ENCODE data around the gene PUS10. TPM values are rescaled to one million over a fixed set of nuclear protein-coding genes. Genes with fewer than 3 reads are reported as not detected.
"Not testable (repeated sequence)": the region's sequence is repeated elsewhere in the genome, so short reads cannot be mapped to it uniquely, and the experiment has no call there.

The PUS10 gene
- total RNA-seq, 1 donor from 2014 or later, result 7.1 TPM

GRCh38 chr2:61055557-61055956 is 37.5 kb upstream of the PUS10 start:
- peaks cover 20% of the 10 kb centered on the region for H3K36me3 Mint-ChIP-seq (ENCODE audit: insufficient read depth)
- no peak for DNase-seq (ENCODE audit: low spot score, unreplicated experiment)
- TF ChIP-seq, protein P1, sequence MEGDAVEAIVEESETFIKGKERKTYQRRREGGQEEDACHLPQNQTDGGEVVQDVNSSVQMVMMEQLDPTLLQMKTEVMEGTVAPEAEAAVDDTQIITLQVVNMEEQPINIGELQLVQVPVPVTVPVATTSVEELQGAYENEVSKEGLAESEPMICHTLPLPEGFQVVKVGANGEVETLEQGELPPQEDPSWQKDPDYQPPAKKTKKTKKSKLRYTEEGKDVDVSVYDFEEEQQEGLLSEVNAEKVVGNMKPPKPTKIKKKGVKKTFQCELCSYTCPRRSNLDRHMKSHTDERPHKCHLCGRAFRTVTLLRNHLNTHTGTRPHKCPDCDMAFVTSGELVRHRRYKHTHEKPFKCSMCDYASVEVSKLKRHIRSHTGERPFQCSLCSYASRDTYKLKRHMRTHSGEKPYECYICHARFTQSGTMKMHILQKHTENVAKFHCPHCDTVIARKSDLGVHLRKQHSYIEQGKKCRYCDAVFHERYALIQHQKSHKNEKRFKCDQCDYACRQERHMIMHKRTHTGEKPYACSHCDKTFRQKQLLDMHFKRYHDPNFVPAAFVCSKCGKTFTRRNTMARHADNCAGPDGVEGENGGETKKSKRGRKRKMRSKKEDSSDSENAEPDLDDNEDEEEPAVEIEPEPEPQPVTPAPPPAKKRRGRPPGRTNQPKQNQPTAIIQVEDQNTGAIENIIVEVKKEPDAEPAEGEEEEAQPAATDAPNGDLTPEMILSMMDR (IDR thresholded peaks at IDR 0.05; ENCODE audit: unreplicated experiment), result no peak
- no peak overlapping the region for H3K4me3 Mint-ChIP-seq (ENCODE audit: low read depth)
- H3K9me3 Mint-ChIP-seq (ENCODE audit: low read depth), result no peaks in the 10 kb centered on the region
- peaks cover 9% of the 10 kb centered on the region for H3K4me1 Mint-ChIP-seq (ENCODE audit: low read depth)
- no peaks in the 10 kb centered on the region for H3K27me3 Mint-ChIP-seq
- peak overlapping the region; percentile 23 for H3K27ac Mint-ChIP-seq

DNA sequence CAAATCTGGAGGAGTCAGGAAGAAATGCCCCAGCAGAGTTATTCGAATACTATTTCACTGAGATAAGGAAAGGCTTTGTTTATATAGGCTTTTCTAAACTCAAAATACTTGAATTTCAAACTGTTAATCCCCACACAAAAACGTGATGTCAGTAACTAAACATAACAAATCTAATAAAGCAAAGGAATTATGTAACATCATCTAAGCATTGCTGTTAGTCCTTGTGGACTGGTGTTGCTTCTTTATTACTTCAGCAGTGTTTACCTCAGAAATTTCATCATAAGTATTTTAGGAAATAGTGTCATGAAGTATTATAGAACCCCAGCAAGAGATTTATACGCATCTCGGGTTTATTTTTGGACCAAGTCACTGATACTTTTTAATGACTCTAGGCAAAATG is 27.9 kb upstream of the PUS10 start:
- no peaks in the 10 kb centered on the region for H3K4me1 Mint-ChIP-seq (ENCODE audit: low read depth)
- TF ChIP-seq, protein P1 (IDR thresholded peaks at IDR 0.05; ENCODE audit: unreplicated experiment), result no peak
- no peaks in the 10 kb centered on the region for H3K9me3 Mint-ChIP-seq (ENCODE audit: low read depth)
- no peak for DNase-seq (ENCODE audit: low spot score, unreplicated experiment)
- no peak overlapping the region for H3K4me3 Mint-ChIP-seq (ENCODE audit: low read depth)
- H3K36me3 Mint-ChIP-seq (ENCODE audit: insufficient read depth), result peaks cover 10% of the 10 kb centered on the region
- no peaks in the 10 kb centered on the region for H3K27me3 Mint-ChIP-seq
- no peak overlapping the region for H3K27ac Mint-ChIP-seq

DNA sequence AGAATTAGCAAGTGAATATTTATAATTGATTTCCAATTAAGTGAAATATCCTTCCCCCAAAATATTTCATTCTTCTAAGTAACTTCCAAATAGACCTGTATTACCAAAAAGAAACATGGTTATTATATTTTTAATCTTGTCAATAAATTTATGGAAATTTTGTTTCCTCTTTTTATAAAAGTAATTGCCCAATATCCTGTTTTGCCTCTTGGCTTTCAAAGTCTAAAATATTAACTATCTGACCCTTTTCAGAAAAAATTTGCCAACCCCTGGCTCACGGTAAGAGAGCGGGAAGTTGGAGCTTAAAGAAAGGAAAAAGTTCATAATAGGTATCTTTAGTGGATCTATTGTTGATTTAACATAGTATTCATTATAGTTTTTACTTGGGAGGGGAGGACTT is 27.2 kb upstream of the PUS10 start:
- Mint-ChIP-seq H3K36me3 (ENCODE audit: insufficient read depth) (peaks cover 10% of the 10 kb centered on the region), H3K4me3 (ENCODE audit: low read depth) (no peak overlapping the region)
- TF ChIP-seq, protein P1 (IDR thresholded peaks at IDR 0.05; ENCODE audit: unreplicated experiment), result no peak

DNA sequence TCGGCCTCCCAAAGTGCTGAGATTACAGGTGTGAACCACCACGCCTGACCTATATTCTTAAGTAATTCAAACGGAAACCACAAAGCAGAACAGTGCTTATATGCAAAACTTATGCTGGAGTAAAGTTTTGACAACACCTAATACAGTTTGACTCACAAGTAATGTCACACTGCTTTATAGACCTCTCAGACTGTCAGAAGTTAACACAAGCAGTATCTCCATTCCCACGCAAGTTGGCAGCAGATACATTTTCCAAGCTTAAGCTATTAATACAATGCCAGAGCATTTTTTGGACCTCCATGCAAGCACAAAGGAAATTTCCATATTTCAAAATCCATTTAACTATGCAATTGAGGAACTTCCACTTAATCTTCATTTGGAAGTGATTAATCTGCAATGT is 26.6 kb upstream of the PUS10 start:
- H3K27ac Mint-ChIP-seq, result no peak overlapping the region
- no peaks in the 10 kb centered on the region for H3K9me3 Mint-ChIP-seq (ENCODE audit: low read depth)
- H3K4me1 Mint-ChIP-seq (ENCODE audit: low read depth), result no peaks in the 10 kb centered on the region
- no peaks in the 10 kb centered on the region for H3K27me3 Mint-ChIP-seq
- TF ChIP-seq, protein P1 (IDR thresholded peaks at IDR 0.05; ENCODE audit: unreplicated experiment), result no peak
- no peak for DNase-seq (ENCODE audit: low spot score, unreplicated experiment)
- peaks cover 10% of the 10 kb centered on the region for H3K36me3 Mint-ChIP-seq (ENCODE audit: insufficient read depth)
- H3K4me3 Mint-ChIP-seq (ENCODE audit: low read depth), result no peak overlapping the region

More for the DNA sequence above, 27.2 kb upstream of the PUS10 start:
- Mint-ChIP-seq H3K27me3 (no peaks in the 10 kb centered on the region), H3K9me3 (ENCODE audit: low read depth) (no peaks in the 10 kb centered on the region), H3K4me1 (ENCODE audit: low read depth) (no peaks in the 10 kb centered on the region), H3K27ac (no peak overlapping the region)
- DNase-seq (ENCODE audit: low spot score, unreplicated experiment), result no peak

- no peaks in the 10 kb centered on the region for H3K27me3 Mint-ChIP-seq
- H3K4me3 Mint-ChIP-seq (ENCODE audit: low read depth), result no peak overlapping the region
- H3K27ac Mint-ChIP-seq, result no peak overlapping the region
- DNase-seq (ENCODE audit: low spot score, unreplicated experiment), result no peak
- peaks cover 11% of the 10 kb centered on the region for H3K9me3 Mint-ChIP-seq (ENCODE audit: low read depth)
- peaks cover 20% of the 10 kb centered on the region for H3K36me3 Mint-ChIP-seq (ENCODE audit: insufficient read depth)
- TF ChIP-seq, protein P1 (IDR thresholded peaks at IDR 0.05; ENCODE audit: unreplicated experiment), result no peak
- H3K4me1 Mint-ChIP-seq (ENCODE audit: low read depth), result no peaks in the 10 kb centered on the region
These were observed 24.8 kb upstream of the PUS10 start for GRCh38 chr2:61042807-61043206.

- Mint-ChIP-seq H3K36me3 (ENCODE audit: insufficient read depth) (peaks cover 71% of the 10 kb centered on the region), H3K9me3 (ENCODE audit: low read depth) (peaks cover 44% of the 10 kb centered on the region)
- not testable (repeated sequence) for DNase-seq (ENCODE audit: low spot score, unreplicated experiment)
These were observed 18.6 kb upstream of the PUS10 start for GRCh38 chr2:61036643-61037042.

GRCh38 chr2:61034592-61034991 is 16.5 kb upstream of the PUS10 start:
- H3K27ac Mint-ChIP-seq; H3K27me3 Mint-ChIP-seq; H3K4me1 Mint-ChIP-seq (ENCODE audit: low read depth); H3K4me3 Mint-ChIP-seq (ENCODE audit: low read depth); DNase-seq (ENCODE audit: low spot score, unreplicated experiment): not testable (repeated sequence)
- Mint-ChIP-seq H3K36me3 (ENCODE audit: insufficient read depth) (peaks cover 77% of the 10 kb centered on the region), H3K9me3 (ENCODE audit: low read depth) (peaks cover 44% of the 10 kb centered on the region)

More at GRCh38 chr2:61036643-61037042, 18.6 kb upstream of the PUS10 start:
- not testable (repeated sequence) for H3K27ac Mint-ChIP-seq; H3K4me3 Mint-ChIP-seq (ENCODE audit: low read depth); H3K27me3 Mint-ChIP-seq; H3K4me1 Mint-ChIP-seq (ENCODE audit: low read depth)
